HL-60/S4 treated with retinoic acid at 250 ng/mL for 4 days and 3 days (cell line): ENCODE data around the gene TRDN.

Experiments
- in situ Hi-C: fragments of 300-500 bp; cut with MboI; formaldehyde crosslinking; loops from 2 replicates; pipeline ENCODE4 v1.7.0; 2022; ENCODE audit warnings: low sequenced_read_pairs

Gene TRDN

DNA sequence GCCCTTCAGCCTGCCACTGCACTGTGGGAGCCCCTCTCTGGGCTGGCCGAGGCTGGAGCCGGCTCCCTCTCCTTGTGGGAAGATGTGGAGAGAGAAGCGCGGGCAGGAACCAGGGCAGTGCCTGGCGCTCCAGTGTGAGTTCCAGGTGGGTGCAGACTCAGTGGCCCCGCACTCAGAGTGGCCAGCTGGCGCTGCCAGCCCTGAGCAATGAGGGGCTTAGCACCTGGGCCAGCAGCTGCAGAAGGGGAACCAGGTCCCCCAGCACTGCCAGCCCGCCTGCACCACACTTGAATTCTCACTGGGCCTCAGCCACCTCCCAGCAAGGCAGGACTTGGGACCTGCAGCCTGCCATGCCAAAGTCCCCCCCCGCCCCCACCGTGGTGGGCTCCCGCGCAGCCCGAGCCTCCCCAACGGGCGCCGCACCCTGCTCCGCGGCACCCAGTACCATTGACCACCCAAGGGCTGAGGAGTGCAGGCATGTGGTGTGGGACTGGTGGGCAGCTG, 434.8 kb downstream of the TRDN start:
- in situ Hi-C loops: no loop called here

DNA sequence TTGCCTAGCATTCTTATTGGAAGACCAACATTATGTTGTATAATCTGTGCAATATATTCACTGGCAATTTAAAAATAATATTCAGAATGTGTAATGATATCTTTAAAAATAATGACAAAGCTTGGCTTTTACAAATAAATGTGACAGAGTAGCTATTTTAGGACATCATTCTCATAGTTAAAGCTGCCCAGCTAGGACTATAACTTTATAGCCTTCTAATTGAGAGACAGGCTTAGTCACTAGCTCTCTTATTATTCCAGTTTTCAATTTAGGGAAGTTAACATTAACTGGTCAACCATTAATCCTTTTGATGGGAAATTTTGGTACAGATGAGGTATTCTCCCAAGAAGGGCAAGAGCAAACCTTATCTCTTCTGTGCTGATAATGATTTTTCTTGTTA, 443.5 kb downstream of the TRDN start:
- in situ Hi-C loops: no loop called here

DNA sequence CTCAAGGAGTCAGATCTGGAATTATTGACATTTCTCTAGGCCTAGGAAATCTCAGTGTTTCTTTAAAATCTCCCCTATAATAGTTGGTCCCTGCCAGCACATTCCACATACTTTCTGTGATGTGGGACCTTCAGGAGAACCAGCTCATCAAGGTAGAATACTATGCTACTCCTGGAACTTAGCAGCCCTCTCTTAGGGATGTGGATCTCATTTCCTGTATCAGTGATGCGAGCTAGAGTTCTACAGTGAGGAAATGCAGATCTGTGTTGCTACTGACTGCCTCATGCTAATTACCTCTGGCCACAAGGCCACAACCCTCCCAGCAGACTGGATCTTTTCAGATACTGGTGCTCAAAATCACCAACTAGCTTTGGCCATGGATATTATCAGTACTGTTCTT, 446.9 kb downstream of the TRDN start:
- in situ Hi-C loops: no loop called here

DNA sequence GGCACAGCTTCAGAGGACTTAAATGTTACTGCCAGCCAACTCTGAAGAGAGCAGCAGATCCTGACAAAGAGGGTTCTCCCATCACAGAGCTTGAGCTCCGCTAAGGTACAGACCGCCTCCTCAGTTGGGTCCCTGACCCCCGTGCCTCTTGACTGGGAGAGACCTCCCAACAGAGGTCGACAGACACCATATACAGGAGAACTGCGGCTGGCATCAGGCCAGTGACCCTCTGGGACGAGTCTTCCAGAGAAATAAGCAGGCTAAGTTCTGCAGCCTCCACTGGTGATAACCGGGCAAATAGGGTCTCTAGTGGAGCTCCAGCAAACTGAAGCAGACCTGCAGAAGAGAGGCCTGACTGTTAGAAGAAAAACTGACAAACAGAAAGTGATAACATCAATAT, 453.8 kb downstream of the TRDN start:
- in situ Hi-C loops: no loop called here

DNA sequence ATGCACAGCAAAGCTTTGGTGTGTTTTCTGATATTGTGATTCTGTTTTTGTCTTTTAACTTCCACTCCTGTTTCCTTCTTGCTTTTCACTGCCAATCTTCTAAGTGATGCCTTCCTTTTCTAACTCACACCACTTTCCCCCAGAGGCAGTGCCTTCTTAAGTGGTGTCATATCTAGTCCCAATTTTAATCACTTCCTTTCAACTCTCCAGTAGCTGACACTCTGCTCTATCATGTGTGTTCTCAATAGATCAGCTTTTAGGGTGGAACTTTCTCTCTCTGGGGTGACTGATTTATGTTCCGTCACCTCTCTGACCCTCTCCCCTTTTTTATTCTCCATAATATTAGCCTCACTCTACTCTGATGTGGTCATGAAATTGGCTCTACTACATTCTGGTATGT, 460.0 kb downstream of the TRDN start:
- in situ Hi-C loops: no loop called here

DNA sequence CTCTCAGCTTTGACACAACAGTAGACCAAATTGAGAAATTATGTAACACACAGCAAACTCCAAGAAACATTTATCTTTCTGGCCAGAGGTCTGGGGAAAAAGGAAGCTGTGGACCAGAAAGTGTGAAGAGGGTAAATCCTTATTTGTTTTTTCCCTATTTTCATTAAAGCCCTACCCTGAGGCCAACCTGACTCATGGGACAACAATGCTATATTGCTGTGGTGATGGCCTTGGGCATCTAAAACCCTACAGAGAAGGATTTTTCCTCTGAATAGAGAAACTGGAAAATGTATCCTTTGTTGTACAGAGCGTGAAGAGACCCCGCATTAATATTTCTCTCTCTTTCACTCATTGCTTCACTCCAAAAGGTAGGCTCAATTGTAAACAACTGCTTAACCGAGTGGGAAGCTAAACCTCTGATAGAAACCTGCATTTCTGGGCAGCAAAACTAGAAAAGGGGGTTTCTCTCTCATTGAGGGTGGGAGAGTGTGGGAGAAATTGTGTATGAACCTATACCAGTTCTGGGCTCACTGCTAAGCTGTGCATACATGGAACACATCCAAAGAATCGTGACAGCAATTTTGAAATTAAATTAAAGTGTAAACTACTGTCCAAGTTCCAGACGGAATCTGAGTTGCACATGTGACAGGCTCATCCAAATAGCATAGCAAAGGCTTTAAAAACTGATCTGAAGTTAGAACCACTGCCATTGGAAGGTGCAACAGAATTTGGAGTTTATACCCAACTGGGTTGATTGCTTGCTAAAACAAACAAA, 465.2 kb downstream of the TRDN start:
- in situ Hi-C loops: no loop called here

DNA sequence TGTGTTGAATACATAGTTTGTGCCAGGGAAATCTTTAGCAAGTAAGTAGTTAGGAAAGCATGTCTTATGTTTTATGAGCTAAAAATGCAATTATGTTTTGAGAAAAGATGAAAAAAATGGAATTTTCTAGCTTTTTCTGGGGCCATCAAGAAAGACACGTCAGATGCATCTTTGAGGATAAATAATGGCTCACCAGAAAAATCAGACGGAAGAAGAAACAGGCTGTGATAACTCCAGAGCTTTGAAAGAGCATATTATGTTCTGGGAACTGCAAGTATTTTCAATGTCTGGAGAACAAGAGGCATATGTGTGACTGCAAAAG, 467.0 kb downstream of the TRDN start:
- in situ Hi-C loops: no loop called here

DNA sequence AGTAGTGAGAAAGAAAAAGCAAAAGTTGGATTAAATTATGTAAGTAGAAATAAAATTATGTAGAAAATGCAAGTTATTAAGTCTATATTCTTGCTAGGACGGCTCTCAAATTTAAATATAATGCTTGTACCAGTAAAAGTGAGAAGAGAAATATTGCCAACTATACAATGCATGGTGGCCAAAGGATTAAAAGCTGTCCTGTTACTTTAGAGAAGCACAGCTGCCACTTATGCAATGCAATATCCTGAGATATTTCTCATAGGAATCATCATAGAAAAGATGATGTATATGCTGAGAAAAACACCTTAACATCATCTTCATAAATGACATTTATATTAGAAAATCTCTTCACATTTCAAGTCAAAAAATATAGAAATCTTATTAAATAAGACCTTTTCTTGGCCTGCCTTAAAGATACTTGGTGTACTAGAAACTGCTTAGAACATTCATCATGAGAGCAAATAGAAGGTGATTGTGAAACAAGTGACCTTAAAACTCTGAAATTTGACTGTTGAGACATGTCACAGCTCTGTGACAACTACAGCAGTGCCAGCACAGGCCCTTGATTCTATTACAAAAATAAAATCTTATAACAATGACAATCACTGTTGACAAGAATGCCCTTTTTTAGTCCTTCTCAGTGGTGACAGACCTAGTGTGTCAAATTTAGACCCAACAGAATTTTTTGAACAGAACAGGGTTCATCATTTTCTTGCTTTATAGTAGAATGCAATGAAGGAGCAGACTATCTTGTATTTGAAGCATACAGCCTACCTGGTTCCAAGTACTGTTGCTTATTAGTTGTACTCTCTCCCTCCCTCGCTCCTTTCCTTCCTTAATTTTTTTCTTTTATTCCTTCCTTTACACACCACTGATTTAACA, 467.6 kb downstream of the TRDN start:
- in situ Hi-C loops: no loop called here

DNA sequence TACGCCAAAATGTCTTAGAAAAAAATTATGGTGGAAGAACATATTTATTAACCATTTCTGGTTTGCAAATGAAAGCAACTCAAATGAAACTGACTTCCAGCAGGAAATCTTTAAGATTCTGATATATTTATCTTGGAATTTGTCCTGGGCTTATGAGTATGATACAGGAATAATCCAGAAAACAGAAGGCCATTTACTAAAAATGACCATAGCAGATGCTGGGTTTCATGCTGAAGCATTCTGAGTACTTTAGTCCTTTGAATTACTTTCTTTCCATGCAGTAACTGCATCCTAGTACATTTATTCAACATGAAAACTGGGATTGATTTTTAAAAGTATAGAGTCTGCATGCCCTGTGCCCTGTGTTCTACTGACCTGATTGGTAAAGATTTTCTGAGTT, 468.3 kb downstream of the TRDN start:
- in situ Hi-C loops: no loop called here
